Measurements from ENCODE around the gene DHX57.

DHX57 gene

GRCh38 chr2:38875576-38876367 is at the start of gene DHX57, which contains the start of gene MORN2:
TSS of gene DHX57 (minus strand) at chr2:38875934. CDS start at chr2:38868405, 7,529 bp downstream.
TSS of gene MORN2 (plus strand) at chr2:38875976.
- peak; percentile 95 for DNase-seq (ENCODE audit: low spot score)

GRCh38 chr2:38922902-38923301 is 47.2 kb upstream of the DHX57 start:
- no peak for DNase-seq (ENCODE audit: low spot score)

- no peak for DNase-seq (ENCODE audit: low spot score)
Observed at GRCh38 chr2:38922389-38922788, 46.7 kb upstream of the DHX57 start.

- no peak for DNase-seq (ENCODE audit: low spot score)
Observed at GRCh38 chr2:38912619-38913018, 36.9 kb upstream of the DHX57 start.

DNA sequence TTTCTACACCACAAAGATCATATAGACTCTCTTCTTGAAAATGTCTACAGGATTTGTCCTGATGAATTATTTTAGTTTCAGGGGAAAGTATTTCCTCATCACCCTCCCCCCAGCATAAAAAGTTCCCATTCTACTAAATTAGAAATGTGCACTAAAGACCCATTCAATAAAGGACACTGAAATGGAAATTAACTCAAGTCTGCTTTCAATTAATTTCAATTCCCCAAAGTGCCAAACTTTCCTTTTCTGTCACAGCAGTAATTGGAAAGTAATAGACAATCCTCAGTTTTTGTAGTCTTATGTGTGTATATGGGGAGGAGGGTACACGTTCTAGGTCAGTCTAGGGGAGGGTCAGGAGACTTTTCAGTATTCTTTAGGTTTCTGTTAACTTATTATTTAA is 35.5 kb upstream of the DHX57 start:
- DNase-seq (ENCODE audit: low spot score), result no peak

GRCh38 chr2:38909872-38910271 is 34.1 kb upstream of the DHX57 start:
- no peak for DNase-seq (ENCODE audit: low spot score)

DNA sequence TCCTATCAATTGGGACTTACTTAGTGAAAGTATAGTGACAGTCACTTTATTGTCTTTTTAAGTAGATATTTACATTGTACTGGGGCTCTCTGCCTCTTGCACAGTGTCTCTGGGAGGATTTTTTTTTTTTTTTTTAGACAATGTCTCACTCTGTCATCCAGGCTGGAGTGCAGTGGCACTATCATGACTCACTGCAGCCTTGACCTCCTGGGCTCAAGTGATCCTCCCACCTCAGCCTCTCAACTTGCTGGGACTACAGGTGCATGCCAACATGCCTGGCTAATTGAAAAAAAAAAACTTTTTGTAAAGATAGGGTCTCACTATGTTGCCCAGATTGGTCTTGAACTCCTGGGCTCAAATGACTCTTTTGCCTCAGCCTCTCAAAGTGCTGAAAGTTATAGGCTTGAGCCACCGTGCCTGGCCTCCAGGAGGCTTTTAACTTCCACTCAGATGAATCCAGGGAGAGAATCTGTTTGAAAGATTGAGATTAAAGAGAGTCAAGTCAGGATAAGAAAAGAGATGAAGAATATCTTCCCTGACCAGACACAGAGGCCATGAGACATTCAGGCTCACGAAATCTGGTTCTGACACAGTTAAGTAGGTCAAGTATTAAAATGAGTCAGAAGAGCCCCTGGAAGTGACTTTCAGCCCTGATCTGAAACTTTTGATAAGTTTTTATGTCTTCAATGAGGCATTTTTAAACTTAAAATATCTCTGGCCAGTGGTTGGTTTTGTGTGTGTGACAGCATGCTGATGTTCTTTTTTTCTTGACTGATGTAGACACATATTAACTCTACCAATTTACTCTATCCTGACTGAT is 32.2 kb upstream of the DHX57 start:
- peak; percentile 6 for DNase-seq (ENCODE audit: low spot score)

- no peak for DNase-seq (ENCODE audit: low spot score)
Observed at GRCh38 chr2:38907242-38907641, 31.5 kb upstream of the DHX57 start.

DNA sequence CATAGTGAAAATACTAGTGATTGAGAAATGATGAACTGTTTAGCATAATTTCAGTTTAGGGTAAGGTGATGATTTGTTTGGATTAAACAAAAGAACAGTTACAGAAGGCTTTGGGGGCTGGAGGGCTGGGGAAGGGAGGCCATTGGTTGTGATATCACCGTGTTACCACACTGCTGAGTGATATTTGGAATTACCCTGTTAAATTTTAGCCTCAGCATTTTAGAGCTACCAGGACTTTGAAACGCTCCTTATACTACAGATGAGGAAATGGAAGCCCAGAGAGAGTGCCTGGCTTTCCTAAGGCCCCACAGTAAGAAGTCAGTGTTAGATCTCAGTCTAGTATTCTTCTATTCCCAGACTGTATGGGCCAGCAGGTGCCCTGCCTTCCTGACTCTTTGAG is 29.5 kb upstream of the DHX57 start:
- no peak for DNase-seq (ENCODE audit: low spot score)

DNA sequence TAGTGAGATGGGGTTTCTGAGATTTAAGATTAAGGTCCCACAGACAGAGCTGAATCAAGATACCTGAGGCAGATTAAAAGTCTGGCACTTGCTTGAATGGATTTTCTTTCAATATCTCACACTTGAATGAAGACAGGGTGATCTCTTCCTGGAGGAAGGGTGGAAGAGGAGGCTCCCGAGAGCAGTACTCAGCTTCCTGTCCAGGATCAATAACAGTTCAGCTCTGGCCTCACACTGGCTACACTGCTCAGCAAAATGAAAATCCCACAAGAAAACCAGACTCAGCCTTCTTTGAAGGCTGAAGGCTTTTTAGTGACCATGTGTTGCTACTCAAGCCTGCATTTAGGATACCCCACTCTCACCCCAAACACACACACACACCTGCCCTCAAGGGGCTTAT is 25.0 kb upstream of the DHX57 start:
- DNase-seq (ENCODE audit: low spot score), result no peak

DNA sequence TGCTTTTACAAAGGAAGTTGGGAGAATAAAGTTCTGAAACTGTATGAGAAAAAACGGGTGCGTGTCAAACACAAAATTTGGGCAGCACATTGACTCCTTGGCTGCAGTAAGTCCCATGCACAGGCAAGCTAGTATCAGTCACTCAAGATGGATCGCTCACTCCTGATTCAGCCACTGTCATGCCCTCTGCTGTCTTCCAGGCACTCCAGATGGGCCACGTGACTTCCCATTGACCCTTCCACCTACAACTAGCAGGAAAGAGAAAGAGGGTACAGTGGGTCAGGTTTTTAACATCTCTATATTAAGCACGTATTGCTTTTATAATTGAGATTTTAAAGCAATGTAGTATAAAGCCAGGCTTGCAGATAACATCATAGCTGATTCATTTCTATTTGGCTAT is 22.5 kb upstream of the DHX57 start:
- no peak for DNase-seq (ENCODE audit: low spot score)

- no peak for DNase-seq (ENCODE audit: low spot score)
Observed at GRCh38 chr2:38892819-38893218, 17.1 kb upstream of the DHX57 start.

GRCh38 chr2:38889575-38889974 is 13.8 kb upstream of the DHX57 start, which contains the start of gene ARHGEF33:
TSS of gene ARHGEF33 (plus strand) at chr2:38889875. CDS start at chr2:38919448, 29,573 bp downstream.
- DNase-seq (ENCODE audit: low spot score), result no peak

GRCh38 chr2:38889045-38889444 is 13.3 kb upstream of the DHX57 start:
- no peak for DNase-seq (ENCODE audit: low spot score)

- DNase-seq (ENCODE audit: low spot score), result no peak
Observed at GRCh38 chr2:38887902-38888554, 12.3 kb upstream of the DHX57 start.

DNA sequence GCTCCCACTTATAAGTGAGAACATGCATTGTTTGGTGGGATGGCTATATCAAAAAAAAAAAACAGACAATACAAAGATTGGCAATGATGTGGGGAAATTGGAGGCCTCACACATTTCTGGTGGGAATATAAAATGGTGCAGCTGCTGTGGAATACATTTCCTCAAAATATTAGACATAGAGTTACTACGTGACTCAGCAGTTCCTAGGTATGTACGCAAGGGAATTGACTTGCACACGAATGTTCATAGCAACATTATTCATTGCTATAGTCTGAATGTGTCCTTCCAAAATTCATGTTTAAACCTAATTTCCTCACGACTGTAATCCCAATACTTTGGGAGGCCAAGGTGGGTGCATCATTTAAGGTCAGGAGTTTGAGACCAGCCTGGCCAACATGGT is 11.6 kb upstream of the DHX57 start:
- no peak for DNase-seq (ENCODE audit: low spot score)

DNA sequence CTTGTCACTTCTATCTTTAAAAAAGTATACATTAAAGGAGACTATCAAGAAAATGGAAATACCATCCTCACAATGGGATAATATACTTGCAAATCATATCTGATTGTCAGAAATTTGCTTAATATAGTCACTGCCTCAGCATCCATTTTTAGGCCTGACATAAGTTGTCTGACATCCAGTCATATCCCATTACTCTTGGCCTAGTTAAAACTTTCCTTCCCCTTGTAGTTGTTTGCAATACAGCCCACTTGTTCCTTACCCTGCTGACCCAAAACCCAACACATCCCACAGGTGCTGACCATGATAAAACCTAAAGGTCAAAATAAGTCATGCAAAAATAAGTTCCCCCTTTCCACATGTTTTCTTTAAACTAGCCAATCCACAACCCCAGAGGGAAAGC is 10.3 kb upstream of the DHX57 start:
- DNase-seq (ENCODE audit: low spot score), result no peak

GRCh38 chr2:38876407-38876806 is 673 bp upstream of the DHX57 start:
- DNase-seq (ENCODE audit: low spot score), result no peak

GRCh38 chr2:38875227-38875575 is 533 bp downstream of the DHX57 start:
- DNase-seq (ENCODE audit: low spot score), result peak; percentile 13

GRCh38 chr2:38873763-38874162 is 2.0 kb downstream of the DHX57 start:
- no peak for DNase-seq (ENCODE audit: low spot score)

GRCh38 chr2:38871432-38871831 is 4.3 kb downstream of the DHX57 start:
- no peak for DNase-seq (ENCODE audit: low spot score)

DNA sequence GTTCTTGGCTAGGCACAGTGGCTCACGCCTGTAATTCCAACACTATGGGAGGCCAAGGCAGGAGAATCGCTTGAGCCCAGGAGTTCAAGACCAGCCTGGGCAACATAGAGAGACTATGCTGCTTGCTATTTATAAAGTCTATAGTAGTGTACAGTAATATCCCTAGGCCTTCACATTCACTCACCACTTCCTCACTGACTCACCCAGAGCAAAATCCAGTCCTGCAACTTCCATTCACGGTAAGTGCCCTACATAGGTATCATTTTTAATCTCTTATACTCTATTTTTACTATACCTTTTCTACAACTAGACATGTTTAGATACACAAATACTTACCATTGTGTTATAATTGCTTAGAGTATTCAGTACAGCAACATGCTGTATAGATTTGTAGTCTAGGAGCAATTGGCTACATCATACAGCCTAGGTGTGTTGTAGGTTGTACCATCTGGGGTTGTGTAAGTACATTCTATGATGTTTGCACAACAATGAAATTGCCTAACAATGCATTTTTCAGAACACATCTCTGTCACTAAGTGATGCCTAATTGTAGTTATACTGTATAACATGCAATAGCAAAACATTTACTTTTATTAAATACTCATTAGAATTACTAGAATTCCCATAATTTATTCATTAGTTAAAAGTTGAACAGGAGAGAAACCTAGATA is 8.8 kb downstream of the DHX57 start:
- no peak for DNase-seq (ENCODE audit: low spot score)

Measured in hepatic stellate cell (primary cell).